Prostate gland (tissue), 2 donors: ENCODE results near the gene C12orf75.

ENCODE experiments used
- POLR2A ChIP-seq: fragments of 450-650 bp; IDR thresholded peaks from one replicate; pipeline ENCODE4 v1.6.1; 2016; ENCODE audit warnings: antibody characterized with exemption, mild to moderate bottlenecking
- POLR2AphosphoS5 ChIP-seq: sonication (generic); formaldehyde crosslinking; IDR thresholded peaks from one replicate; pipeline ENCODE4 v1.6.1; 2017; ENCODE audit warnings: antibody characterized with exemption
- TF ChIP-seq, protein P1 (sequence below), 4 experiments: fragments of 200-600 bp in 2 of 4; fragments of 450-650 bp in 2 of 4; sonication (generic) in 2 of 4; IDR thresholded peaks; 1 replicate in 3 of 4; 2 replicates in 1 of 4; pipeline ENCODE4 v1.5.1; 2016 to 2019; ENCODE audit warnings: antibody characterized with exemption in 4 of 4, mild to moderate bottlenecking in 2 of 4, moderate library complexity in 2 of 4

DNA sequence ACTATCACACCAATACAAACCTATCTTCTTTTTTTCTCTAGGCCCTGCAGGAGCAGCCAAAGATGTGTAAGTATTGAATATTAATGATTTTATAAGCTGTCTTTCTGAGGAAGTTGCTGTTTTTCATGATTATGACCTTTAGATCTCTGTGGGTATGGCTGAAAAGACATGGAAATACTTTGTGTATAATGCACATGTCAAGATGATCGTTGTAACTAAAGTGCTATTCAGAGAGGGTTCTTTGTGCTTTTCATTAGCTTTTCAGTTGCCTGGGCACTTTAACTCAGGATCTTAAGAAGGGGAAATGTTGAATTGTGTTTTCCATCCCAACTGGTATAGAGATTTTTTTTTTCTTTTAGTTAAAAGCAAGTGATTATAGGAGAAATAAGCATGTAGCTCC lies 18.1 kb downstream of the C12orf75 start:
- TF ChIP-seq, protein P1, sequence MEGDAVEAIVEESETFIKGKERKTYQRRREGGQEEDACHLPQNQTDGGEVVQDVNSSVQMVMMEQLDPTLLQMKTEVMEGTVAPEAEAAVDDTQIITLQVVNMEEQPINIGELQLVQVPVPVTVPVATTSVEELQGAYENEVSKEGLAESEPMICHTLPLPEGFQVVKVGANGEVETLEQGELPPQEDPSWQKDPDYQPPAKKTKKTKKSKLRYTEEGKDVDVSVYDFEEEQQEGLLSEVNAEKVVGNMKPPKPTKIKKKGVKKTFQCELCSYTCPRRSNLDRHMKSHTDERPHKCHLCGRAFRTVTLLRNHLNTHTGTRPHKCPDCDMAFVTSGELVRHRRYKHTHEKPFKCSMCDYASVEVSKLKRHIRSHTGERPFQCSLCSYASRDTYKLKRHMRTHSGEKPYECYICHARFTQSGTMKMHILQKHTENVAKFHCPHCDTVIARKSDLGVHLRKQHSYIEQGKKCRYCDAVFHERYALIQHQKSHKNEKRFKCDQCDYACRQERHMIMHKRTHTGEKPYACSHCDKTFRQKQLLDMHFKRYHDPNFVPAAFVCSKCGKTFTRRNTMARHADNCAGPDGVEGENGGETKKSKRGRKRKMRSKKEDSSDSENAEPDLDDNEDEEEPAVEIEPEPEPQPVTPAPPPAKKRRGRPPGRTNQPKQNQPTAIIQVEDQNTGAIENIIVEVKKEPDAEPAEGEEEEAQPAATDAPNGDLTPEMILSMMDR (IDR thresholded peaks at IDR 0.05): no peak
- TF ChIP-seq POLR2A (no peak), POLR2AphosphoS5 (no peak)
